Measurements from ENCODE around the gene LY6G6C.
A peak's percentile ranks its signal among the peaks of the same experiment; 100 is the strongest.

LY6G6C gene, protein sequence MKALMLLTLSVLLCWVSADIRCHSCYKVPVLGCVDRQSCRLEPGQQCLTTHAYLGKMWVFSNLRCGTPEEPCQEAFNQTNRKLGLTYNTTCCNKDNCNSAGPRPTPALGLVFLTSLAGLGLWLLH

GRCh38 chr6:31721351-31722020 lies at the start of gene LY6G6C:
Gene LY6G6C (minus strand): TSS chr6:31721746. CDS start chr6:31721679, 67 bp downstream.
- no peak for DNase-seq (ENCODE audit: low spot score)

DNA sequence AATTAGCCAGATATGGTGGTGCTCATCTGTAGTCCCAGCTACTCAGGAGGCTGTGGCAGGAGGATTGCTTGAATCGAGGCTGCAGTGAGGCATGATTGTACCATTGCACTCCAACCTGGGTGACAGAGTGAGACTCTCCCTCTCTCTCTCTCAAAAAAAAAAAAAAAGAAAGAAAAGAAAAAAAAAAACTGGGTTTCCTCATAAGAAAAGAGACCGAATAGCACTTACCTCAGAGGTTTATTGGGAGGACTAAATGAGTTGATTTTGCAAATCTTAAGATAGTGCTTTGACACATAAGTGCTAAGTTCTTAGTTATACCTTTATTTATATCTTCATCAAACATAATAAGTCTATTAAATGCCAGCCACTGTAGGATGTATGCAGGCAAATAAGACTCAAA lies 49.3 kb upstream of the LY6G6C start:
- DNase-seq (ENCODE audit: low spot score) = no peak

- peak; percentile 53 for DNase-seq (ENCODE audit: low spot score)
Measured at GRCh38 chr6:31769684-31770371, 48.3 kb upstream of the LY6G6C start.

DNA sequence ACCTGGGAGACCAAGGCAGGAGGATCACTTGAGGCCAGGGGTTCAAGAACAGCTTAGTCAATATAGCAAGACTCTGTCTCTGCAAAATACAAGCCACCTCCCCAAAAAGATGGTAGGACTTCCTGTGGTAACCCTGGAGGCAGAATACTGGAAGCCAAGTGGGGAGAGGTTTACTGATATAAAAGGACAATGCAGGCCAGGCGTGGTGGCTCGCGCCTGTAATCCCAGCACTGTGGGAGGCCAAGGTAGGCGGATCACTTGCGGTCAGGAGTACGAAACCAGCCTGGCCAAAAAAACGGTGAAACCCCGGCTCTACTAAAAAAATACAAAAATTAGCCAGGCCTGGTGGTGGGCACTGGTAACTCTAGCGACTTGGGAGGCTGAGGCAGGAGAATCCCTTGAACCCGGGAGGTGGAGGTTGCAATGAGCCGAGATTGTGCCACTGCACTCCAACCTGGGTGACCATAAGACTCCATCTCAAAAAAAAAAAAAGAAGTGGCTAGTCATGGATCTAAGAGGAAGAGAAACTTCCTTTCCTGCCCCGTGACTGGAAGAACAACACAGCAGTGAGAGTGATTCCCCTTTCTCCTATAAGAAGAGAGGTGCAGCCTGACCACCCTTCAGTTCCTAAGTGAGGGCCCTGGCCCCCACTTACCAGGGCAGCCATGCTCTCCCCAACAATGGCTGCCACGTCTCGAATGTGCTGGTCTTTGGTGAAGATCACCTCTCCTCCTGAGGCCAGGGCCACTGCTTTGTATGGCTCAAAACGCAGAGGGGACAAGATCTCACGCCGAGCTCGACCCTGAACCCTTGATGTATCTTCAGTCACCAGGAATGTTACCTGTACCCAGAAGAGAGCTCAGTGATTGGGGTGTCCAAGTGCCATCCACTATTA lies 47.1 kb upstream of the LY6G6C start:
- DNase-seq (ENCODE audit: low spot score) = no peak

GRCh38 chr6:31767096-31767645 lies 45.6 kb upstream of the LY6G6C start:
- no peak for DNase-seq (ENCODE audit: low spot score)

DNA sequence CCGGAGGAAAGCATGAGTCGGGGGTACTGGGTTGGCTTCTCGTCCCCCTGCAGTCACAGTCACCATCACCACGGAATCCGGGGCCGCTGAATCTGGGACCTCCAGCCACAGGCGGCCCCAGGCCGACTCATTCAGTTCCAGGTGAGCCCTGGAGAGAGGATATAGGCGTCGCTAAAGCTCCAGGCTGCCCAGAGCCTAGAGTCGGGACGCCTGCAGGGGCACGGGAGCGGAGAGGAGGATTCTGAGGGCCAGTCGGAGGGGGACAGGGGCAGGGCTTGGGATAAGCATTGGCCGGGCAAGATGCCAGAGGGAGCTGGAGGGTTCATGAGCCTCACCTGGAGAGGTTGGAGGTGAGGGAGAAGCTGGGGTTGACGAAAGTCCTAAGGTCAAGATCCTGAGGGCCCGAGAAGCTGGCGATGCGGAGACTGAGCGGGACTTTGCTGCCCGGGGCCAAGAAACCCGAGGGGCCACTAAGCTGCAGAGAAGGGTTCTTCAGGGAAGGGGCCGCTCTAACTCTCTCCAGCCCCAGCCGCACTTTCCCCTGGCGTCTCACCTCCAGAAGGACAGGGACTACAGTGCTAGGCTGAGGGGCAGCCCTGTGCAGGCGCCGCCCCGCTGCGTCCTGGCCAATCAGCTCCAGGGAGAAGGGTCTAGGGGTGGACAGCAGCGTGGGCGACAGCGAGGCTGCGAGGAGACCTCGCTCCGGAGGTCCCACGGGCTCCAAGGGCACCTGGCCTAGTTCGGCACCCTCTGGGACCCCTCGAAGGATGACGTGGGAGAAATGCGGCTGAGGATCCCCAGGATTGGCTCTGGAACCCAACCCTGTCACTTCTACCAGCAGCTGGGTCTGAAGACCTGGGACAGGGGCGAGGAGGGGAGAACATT lies 44.6 kb upstream of the LY6G6C start:
- no peak for DNase-seq (ENCODE audit: low spot score)

GRCh38 chr6:31765559-31765909 lies 44.0 kb upstream of the LY6G6C start:
- no peak for DNase-seq (ENCODE audit: low spot score)

DNA sequence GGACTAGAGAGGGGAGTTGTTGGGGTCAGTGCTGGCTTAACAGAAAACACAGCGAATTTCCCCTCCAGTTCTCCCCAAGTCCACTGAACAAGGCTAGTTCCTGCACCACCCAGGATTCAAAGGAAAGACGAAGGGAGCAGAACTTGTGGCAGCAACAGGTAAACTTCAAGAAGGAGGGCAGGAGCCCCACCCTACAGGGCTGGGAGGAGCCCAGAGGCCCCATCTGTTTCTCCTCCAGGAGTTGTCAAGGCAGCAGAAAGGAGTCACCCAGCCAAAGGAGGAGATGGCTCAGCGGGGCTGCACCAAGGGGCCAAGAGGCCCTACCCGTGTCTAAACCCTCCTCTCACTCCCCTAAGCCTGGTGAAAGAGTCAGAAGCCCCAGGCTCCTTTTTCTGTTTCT lies 42.7 kb upstream of the LY6G6C start:
- DNase-seq (ENCODE audit: low spot score) = no peak

DNA sequence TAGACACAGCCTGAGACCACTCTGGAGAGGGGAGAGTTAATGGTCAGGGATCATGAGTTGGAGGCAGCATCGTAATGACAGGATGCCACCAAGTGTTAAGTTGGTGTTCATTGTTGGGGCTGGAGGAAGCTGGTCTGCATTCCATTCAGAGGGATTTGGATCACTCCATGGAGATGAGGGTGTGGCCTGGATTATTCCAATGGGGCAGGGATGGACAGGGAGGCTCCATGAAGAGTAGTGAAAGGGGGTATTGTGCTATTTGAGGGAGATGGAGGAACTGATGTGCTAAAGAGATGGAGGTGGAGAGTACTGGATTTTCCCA lies 42.0 kb upstream of the LY6G6C start:
- peak; percentile 74 for DNase-seq (ENCODE audit: low spot score)

- no peak for DNase-seq (ENCODE audit: low spot score)
Measured at GRCh38 chr6:31762878-31763618, 41.5 kb upstream of the LY6G6C start.

- no peak for DNase-seq (ENCODE audit: low spot score)
Measured at GRCh38 chr6:31762356-31762755, 40.8 kb upstream of the LY6G6C start, which contains the start of gene SAPCD1. Gene SAPCD1 (plus strand): TSS chr6:31762656. CDS start chr6:31763055, 399 bp downstream.

GRCh38 chr6:31761343-31761742 lies 39.8 kb upstream of the LY6G6C start:
- DNase-seq (ENCODE audit: low spot score) = no peak

GRCh38 chr6:31760790-31761189 lies 39.2 kb upstream of the LY6G6C start:
- DNase-seq (ENCODE audit: low spot score) = no peak

- DNase-seq (ENCODE audit: low spot score) = no peak
Measured at GRCh38 chr6:31758281-31758680, 36.7 kb upstream of the LY6G6C start.

- DNase-seq (ENCODE audit: low spot score) = no peak
Measured at GRCh38 chr6:31752739-31753319, 31.3 kb upstream of the LY6G6C start.

- DNase-seq (ENCODE audit: low spot score) = no peak
Measured at GRCh38 chr6:31750411-31751022, 29.0 kb upstream of the LY6G6C start.

DNA sequence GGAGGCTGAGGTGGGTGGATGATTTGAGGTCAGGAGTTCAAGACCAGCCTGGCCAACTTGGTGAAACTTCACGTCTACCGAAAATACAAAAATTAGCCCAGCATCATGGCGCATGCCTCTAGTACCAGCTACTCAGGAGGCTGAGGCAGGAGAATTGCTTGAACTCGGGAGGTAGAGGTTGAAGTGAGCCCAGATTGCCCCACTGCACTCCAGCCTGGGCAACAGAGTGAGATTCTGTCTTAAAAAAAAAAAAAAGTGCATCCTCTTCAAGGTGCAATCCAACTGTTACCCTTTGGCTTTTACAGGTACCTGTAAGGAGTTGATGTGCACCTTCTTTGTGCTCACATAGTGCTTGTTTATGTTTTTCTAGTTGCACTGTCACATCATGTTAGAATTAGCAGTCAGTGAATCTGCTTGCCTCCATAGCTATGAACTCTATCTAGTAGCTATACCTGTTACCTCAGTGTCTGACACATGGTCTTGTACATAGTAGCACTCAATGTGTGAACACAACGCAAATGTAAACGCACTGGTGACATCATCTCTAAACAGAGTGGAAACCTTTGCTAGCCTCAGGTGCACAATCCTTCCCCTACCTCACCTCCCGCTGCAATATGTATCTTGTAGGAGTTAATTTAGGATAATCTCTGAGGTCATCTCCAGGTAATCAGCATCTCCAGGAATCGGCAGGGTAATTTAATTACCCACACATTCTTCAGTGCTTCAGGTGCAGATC lies 27.9 kb upstream of the LY6G6C start:
- DNase-seq (ENCODE audit: low spot score) = no peak

DNA sequence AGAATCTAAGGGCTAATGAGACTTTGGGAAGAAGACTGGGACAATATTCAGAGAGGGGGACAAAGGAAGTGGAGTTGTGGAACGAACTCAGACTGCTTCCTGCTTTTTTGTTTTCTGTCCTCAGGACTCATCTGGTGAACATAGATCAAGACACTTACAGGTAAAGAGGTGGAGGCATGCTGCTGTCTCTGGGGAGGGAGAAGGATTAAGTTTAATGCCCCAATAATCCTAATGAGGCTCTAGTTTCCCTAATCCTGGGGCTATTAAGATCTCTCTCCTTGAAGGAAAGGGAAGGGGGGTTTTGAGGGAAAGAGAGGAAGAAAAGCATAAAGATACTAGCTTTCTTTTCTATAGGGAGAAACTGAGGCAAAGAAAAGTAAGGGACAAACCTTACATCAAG lies 22.9 kb upstream of the LY6G6C start:
- no peak for DNase-seq (ENCODE audit: low spot score)

DNA sequence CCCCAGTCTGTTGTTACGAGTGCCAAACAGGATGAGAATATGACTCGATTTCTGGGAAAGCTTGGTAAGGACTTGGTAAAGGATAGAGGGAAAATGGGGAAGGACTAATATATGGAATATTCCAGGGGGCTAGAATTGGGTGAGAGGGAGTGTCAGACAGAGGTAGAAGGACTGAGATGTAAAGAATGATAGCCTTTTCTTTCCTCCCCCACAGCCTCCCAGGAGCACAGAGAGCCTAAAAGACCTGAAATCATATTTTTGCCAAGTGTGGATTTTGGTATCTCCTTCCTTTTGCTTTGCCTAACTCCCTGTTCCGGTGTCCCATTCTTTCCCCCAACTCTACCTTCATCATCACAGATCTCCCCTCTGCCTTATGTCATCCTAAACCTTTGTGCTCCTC lies 21.3 kb upstream of the LY6G6C start:
- DNase-seq (ENCODE audit: low spot score) = no peak
